Activated T-helper 9 cell treated with anti-CD3 and anti-CD28 coated beads, Interleukin-2, amount 50 U/mL, for 16 hours (primary cell): ENCODE data around the gene MAST4.
A peak's percentile ranks its signal among the peaks of the same experiment; 100 is the strongest.

Experiments used
- DNase-seq: peaks from one replicate; pipeline ENCODE4 v3.0.0-alpha.2; 2020; ENCODE audit warnings: low read depth

MAST4 gene

GRCh38 chr5:66993882-66994281, 397.7 kb downstream of the MAST4 start:
- DNase-seq: no peak

- no peak for DNase-seq
These were observed 398.6 kb downstream of the MAST4 start for GRCh38 chr5:66994790-66995189.

GRCh38 chr5:67000794-67001475, 404.7 kb downstream of the MAST4 start:
- no peak for DNase-seq

- no peak for DNase-seq
These were observed 406.9 kb downstream of the MAST4 start for GRCh38 chr5:67002832-67003684.

- no peak for DNase-seq
These were observed 407.4 kb downstream of the MAST4 start for GRCh38 chr5:67003685-67003934.

GRCh38 chr5:67003935-67004729, 407.9 kb downstream of the MAST4 start:
- DNase-seq: peak; percentile 84

GRCh38 chr5:67004730-67005350, 408.6 kb downstream of the MAST4 start:
- DNase-seq: no peak

- no peak for DNase-seq
These were observed 409.7 kb downstream of the MAST4 start for GRCh38 chr5:67005737-67006499.

- no peak for DNase-seq
These were observed 410.3 kb downstream of the MAST4 start for GRCh38 chr5:67006500-67006848.

- DNase-seq: no peak
These were observed 412.8 kb downstream of the MAST4 start for GRCh38 chr5:67009028-67009427.

- DNase-seq: no peak
These were observed 414.7 kb downstream of the MAST4 start for GRCh38 chr5:67010684-67011409.

GRCh38 chr5:67011422-67011821, 415.2 kb downstream of the MAST4 start:
- no peak for DNase-seq

- no peak for DNase-seq
These were observed 416.0 kb downstream of the MAST4 start for GRCh38 chr5:67012171-67012570.

- no peak for DNase-seq
These were observed 417.5 kb downstream of the MAST4 start for GRCh38 chr5:67013719-67014118.

- DNase-seq: no peak
These were observed 418.0 kb downstream of the MAST4 start for GRCh38 chr5:67014191-67014590.

- no peak for DNase-seq
These were observed 418.8 kb downstream of the MAST4 start for GRCh38 chr5:67014957-67015400.

- no peak for DNase-seq
These were observed 419.5 kb downstream of the MAST4 start for GRCh38 chr5:67015541-67016191.

GRCh38 chr5:67019065-67019845, 423.1 kb downstream of the MAST4 start:
- DNase-seq: no peak

GRCh38 chr5:67020096-67020615, 424.0 kb downstream of the MAST4 start:
- no peak for DNase-seq
